Heart left ventricle (tissue), 16 donors: Measurements from ENCODE around the gene ISG20. TPM values are rescaled to one million over a fixed set of nuclear protein-coding genes. Genes with fewer than 3 reads are reported as not detected.

Source experiments
- ATAC-seq, 4 donors: fragments of 200-7000 bp; cut with Tn5 transposase; one replicate each; pipeline ENCODE4 v1.9.1; 2020 to 2022; ENCODE audit warnings: moderate library complexity in 4 of 4, mild to moderate bottlenecking in 3 of 4, moderate number of reproducible peaks in 1 of 4
- DNase-seq, 5 donors: peaks; one replicate each; pipeline ENCODE4 v3.0.0-alpha.2; 2020
- H3K27ac ChIP-seq, 12 donors: fragments of 200-600 bp; sonication (generic) in 4 of 12; one replicate each; pipeline versions ENCODE4 v1.5.0 to v1.8.0; 2016 to 2022; ENCODE audit warnings: mild to moderate bottlenecking in 2 of 12
- H3K27me3 ChIP-seq, 9 donors: fragments of 200-600 bp; sonication (generic) in 2 of 9; one replicate each; pipeline versions ENCODE4 v1.5.1 to v1.8.0; 2016 to 2022; ENCODE audit warnings: mild to moderate bottlenecking in 3 of 9
- H3K36me3 ChIP-seq, 9 donors: fragments of 200-600 bp; sonication (generic) in 2 of 9; one replicate each; pipeline versions ENCODE4 v1.5.0 to v1.8.0; 2018 to 2022; ENCODE audit warnings: mild to moderate bottlenecking in 2 of 9
- H3K4me1 ChIP-seq, 12 donors: fragments of 200-600 bp; sonication (generic) in 4 of 12; one replicate each; pipeline versions ENCODE4 v1.5.0 to v1.8.0; 2016 to 2022; ENCODE audit warnings: mild to moderate bottlenecking in 3 of 12
- H3K4me3 ChIP-seq, 12 donors: fragments of 200-600 bp; sonication (generic) in 4 of 12; one replicate each; pipeline versions ENCODE4 v1.5.0 to v1.8.0; 2017 to 2022; ENCODE audit warnings: mild to moderate bottlenecking in 9 of 12, moderate library complexity in 4 of 12
- H3K9me3 ChIP-seq, 12 donors: fragments of 200-600 bp; sonication (generic) in 4 of 12; one replicate each; pipeline versions ENCODE4 v1.5.0 to v1.8.0; 2016 to 2022; ENCODE audit warnings: mild to moderate bottlenecking in 1 of 12
- CTCF ChIP-seq, 12 donors: fragments of 200-600 bp; sonication (generic) in 4 of 12; IDR thresholded peaks; one replicate each; pipeline versions ENCODE4 v1.5.0 to v1.8.0; 2018 to 2022; ENCODE audit warnings: antibody characterized with exemption in 12 of 12, mild to moderate bottlenecking in 5 of 12
- POLR2A ChIP-seq, 2 donors: fragments of 450-650 bp; IDR thresholded peaks; one replicate each; pipeline ENCODE4 v1.6.1; 2017; ENCODE audit warnings: antibody characterized with exemption in 2 of 2, mild to moderate bottlenecking in 2 of 2, moderate library complexity in 2 of 2
- WGBS, 4 donors: extraction: QIAGEN DNeasy Blood & Tissue Kit in 2 of 4; methylation state at CpG; one replicate each; pipeline versions ENCODE4 v1.1.5 to v1.1.7; 2013 to 2018; 5-methylcytosine and 5-hydroxymethylcytosine counted together
- intact Hi-C, 10 donors: fragments of 100-400 bp; cut with DNase I; formaldehyde crosslinking; loops; one replicate each; pipeline versions ENCODE4 v1.11.1 to v1.14.2; 2022
- polyA plus RNA-seq, 2 donors: library from polyadenylated mRNA; stranded (reverse); fragments of 200-250 nt; gene quantifications; one replicate each; pipeline ENCODE4 v1.2.3, GENCODE V29; 2013
- total RNA-seq, 9 donors: library from RNA; depleted of rRNA in 2 of 9; stranded (reverse); fragments of >200 nt in 2 of 9; fragmentation: NEBNext Ultra II Directional in 3 of 9; extraction: Animal tissue kit (Norgen Biotek cat#: 25700) in 3 of 9; gene quantifications; one replicate each; pipeline versions ENCODE4 v1.1.0 to v1.2.4, GENCODE V29; 2016 to 2023
- donor health status: ischemic (EF 13 %, LVEDD 7.1; RV severe dilation, severe dysfunction).
- donor health status: healthy with polysubstance abuse.
- donor health status: DM: no; HTN: yes; CAD: no.
- donor health status: DM: no; HTN: no; CAD: no.
- donor health status: ischemic (EF 25% LVEDD 6.9; RV normal size, moderate dysfunction).
- donor health status: ischemic (EF 25% LVEDD 5.7; RV mildly dilated, moderate dysfunction).
- donor health status: healthy.
- donor health status: DM: yes; HTN: yes; CAD: no.
- donor health status: ischemic (EF 35%, LVEDD 5.7; RV mildly dilated, moderate dysfunction).
- donor health status: nonischemic (EF 11% LVEDD 7.7; RV severe dilation, severe dysfunction).
- donor health status: DM: yes; HTN: yes; CAD: no.
- donor health status: PGD.
- donor health status: ischemic (EF 29% LVEDD 5.4; RV normal size, mild dysfunction).
- donor health status: nonischemic (EF 23%, LVEDD 6.1; RV moderate dilation, normal function).

Gene ISG20
- total and polyA plus RNA-seq, 11 donors: 1.5 to 24.2 (median 4.9) TPM

GRCh38 chr15:88634449-88634848, 4.4 kb upstream of the ISG20 start:
- no peaks in the 10 kb centered on the region for H3K9me3 ChIP-seq
- WGBS, 4 donors: 93 to 97% (median 96%) methylated on average over 2 of the region's 2 CpGs
- H3K4me1 ChIP-seq: peaks cover 0 to 58% (median 12%) of the 10 kb centered on the region in 12 donors
- H3K4me3 ChIP-seq: no peak overlapping the region
- ATAC-seq (no peak), DNase-seq (no peak)
- no peaks in the 10 kb centered on the region for H3K27me3 ChIP-seq
- TF ChIP-seq POLR2A (IDR thresholded peaks at IDR 0.05): no peak
- TF ChIP-seq CTCF (IDR thresholded peaks at IDR 0.05): no peak
- intact Hi-C loops: no loop called here
- peaks cover 0 to 36% (median 26%) of the 10 kb centered on the region in 9 donors for H3K36me3 ChIP-seq
- peak overlapping the region in 1 of 12 donors; percentile 96 for H3K27ac ChIP-seq

GRCh38 chr15:88635318-88635717, 3.5 kb upstream of the ISG20 start:
- H3K4me1 ChIP-seq: peaks cover 0 to 58% (median 18%) of the 10 kb centered on the region in 12 donors
- intact Hi-C loops: no loop called here
- 71 to 80% (median 71%) methylated on average over 6 of the region's 6 CpGs for WGBS, 4 donors
- no peaks in the 10 kb centered on the region for H3K27me3 ChIP-seq
- ATAC-seq (no peak), DNase-seq (no peak)
- H3K36me3 ChIP-seq: peaks cover 0 to 28% (median 18%) of the 10 kb centered on the region in 9 donors
- H3K4me3 ChIP-seq: peak overlapping the region in 1 of 12 donors; percentile 18
- TF ChIP-seq CTCF (IDR thresholded peaks at IDR 0.05) (no peak), POLR2A (IDR thresholded peaks at IDR 0.05) (no peak)
- peak overlapping the region in 2 of 12 donors; percentile 19 to 96 for H3K27ac ChIP-seq
- no peaks in the 10 kb centered on the region for H3K9me3 ChIP-seq

- intact Hi-C loops: no loop called here
- 89 to 93% (median 91%) methylated on average over 11 of the region's 11 CpGs for WGBS, 4 donors
- Histone ChIP-seq H3K4me1 (peaks cover 0 to 59% (median 19%) of the 10 kb centered on the region in 12 donors), H3K9me3 (no peaks in the 10 kb centered on the region), H3K27ac (peak overlapping the region in 3 of 12 donors; percentile 19 to 96 (median 34)), H3K4me3 (peak overlapping the region in 1 of 12 donors; percentile 18), H3K36me3 (peaks cover 0 to 20% (median 10%) of the 10 kb centered on the region in 9 donors), H3K27me3 (no peaks in the 10 kb centered on the region)
- DNase-seq (no peak), ATAC-seq (no peak)
- TF ChIP-seq POLR2A (IDR thresholded peaks at IDR 0.05): no peak
- no peak for TF ChIP-seq CTCF (IDR thresholded peaks at IDR 0.05)
Measured at GRCh38 chr15:88636050-88636449, 2.8 kb upstream of the ISG20 start.

- intact Hi-C loops: no loop called here
- WGBS, 4 donors: 81 to 88% (median 83%) methylated on average over 5 of the region's 5 CpGs
- TF ChIP-seq CTCF (IDR thresholded peaks at IDR 0.05) (no peak), POLR2A (IDR thresholded peaks at IDR 0.05) (no peak)
- peaks cover 0 to 65% (median 19%) of the 10 kb centered on the region in 12 donors for H3K4me1 ChIP-seq
- peak overlapping the region in 2 of 12 donors; percentile 34 to 96 for H3K27ac ChIP-seq
- ATAC-seq: no peak
- DNase-seq: no peak
- H3K9me3 ChIP-seq: no peaks in the 10 kb centered on the region
- H3K36me3 ChIP-seq: peaks cover 0 to 14% (median 4%) of the 10 kb centered on the region in 9 donors
- peak overlapping the region in 1 of 12 donors; percentile 18 for H3K4me3 ChIP-seq
- no peaks in the 10 kb centered on the region for H3K27me3 ChIP-seq
Measured at GRCh38 chr15:88636654-88637053, 2.2 kb upstream of the ISG20 start.
